Fibroblast of gingiva (primary cell): ENCODE measurements around the gene TAS2R40.
"Not testable (repeated sequence)": the region's sequence is repeated elsewhere in the genome, so short reads cannot be mapped to it uniquely, and the experiment has no call there.

ENCODE experiments used
- DNase-seq: peaks from one replicate; pipeline ENCODE4 v3.0.0-alpha.2; 2011; ENCODE audit warnings: low read depth

TAS2R40 gene

GRCh38 chr7:143221737-143222136 is at the start of gene TAS2R40:
Gene TAS2R40 (plus strand): TSS chr7:143222037. CDS start chr7:143222079, 42 bp downstream.
- no peak for DNase-seq

GRCh38 chr7:143172354-143172753 is 49.5 kb upstream of the TAS2R40 start:
- peak; percentile 54 for DNase-seq

GRCh38 chr7:143176128-143176527 is 45.7 kb upstream of the TAS2R40 start:
- DNase-seq, result no peak

GRCh38 chr7:143177374-143178119 is 44.3 kb upstream of the TAS2R40 start:
- no peak for DNase-seq

GRCh38 chr7:143180771-143181170 is 41.1 kb upstream of the TAS2R40 start:
- not testable (repeated sequence) for DNase-seq

GRCh38 chr7:143181349-143181748 is 40.5 kb upstream of the TAS2R40 start:
- DNase-seq, result no peak

- DNase-seq, result no peak
Observed at GRCh38 chr7:143183024-143183423, 38.8 kb upstream of the TAS2R40 start, which contains the start of gene TAS2R39. Gene TAS2R39 (plus strand): TSS chr7:143183419. CDS start chr7:143183419, 0 bp downstream.

GRCh38 chr7:143185551-143185950 is 36.3 kb upstream of the TAS2R40 start:
- no peak for DNase-seq

- DNase-seq, result no peak
Observed at GRCh38 chr7:143188994-143189393, 32.8 kb upstream of the TAS2R40 start.

- DNase-seq, result no peak
Observed at GRCh38 chr7:143193880-143194279, 28.0 kb upstream of the TAS2R40 start.

- DNase-seq, result no peak
Observed at GRCh38 chr7:143199040-143199439, 22.8 kb upstream of the TAS2R40 start.

- no peak for DNase-seq
Observed at GRCh38 chr7:143202161-143202560, 19.7 kb upstream of the TAS2R40 start.

GRCh38 chr7:143203386-143203785 is 18.5 kb upstream of the TAS2R40 start:
- no peak for DNase-seq

- DNase-seq, result no peak
Observed at GRCh38 chr7:143205560-143206293, 16.1 kb upstream of the TAS2R40 start.

- peak; percentile 28 for DNase-seq
Observed at GRCh38 chr7:143210541-143210940, 11.3 kb upstream of the TAS2R40 start.

GRCh38 chr7:143213478-143213877 is 8.4 kb upstream of the TAS2R40 start:
- not testable (repeated sequence) for DNase-seq

GRCh38 chr7:143214789-143215679 is 6.8 kb upstream of the TAS2R40 start:
- DNase-seq, result peak; percentile 73

- no peak for DNase-seq
Observed at GRCh38 chr7:143216151-143216550, 5.7 kb upstream of the TAS2R40 start.

- DNase-seq, result no peak
Observed at GRCh38 chr7:143216686-143217085, 5.2 kb upstream of the TAS2R40 start.

GRCh38 chr7:143217806-143218205 is 4.0 kb upstream of the TAS2R40 start:
- no peak for DNase-seq

- no peak for DNase-seq
Observed at GRCh38 chr7:143221286-143221685, 551 bp upstream of the TAS2R40 start.

GRCh38 chr7:143222782-143223181 is 945 bp downstream of the TAS2R40 start:
- DNase-seq, result no peak
